A172 (cell line): ENCODE measurements around the gene HEBP2. TPM values are rescaled to one million over a fixed set of nuclear protein-coding genes. Genes with fewer than 3 reads are reported as not detected.
"Not testable (repeated sequence)": the region's sequence is repeated elsewhere in the genome, so short reads cannot be mapped to it uniquely, and the experiment has no call there.

Experiments
- DNase-seq: peaks from one replicate; pipeline ENCODE4 v3.0.0-alpha.2; 2015; ENCODE audit warnings: low spot score
- total RNA-seq: library from RNA; depleted of rRNA; stranded (reverse); fragments of >200 nt; shearing (Covaris generic); gene quantifications from 2 replicates; pipeline ENCODE4 v1.2.3, GENCODE V29; 2014

HEBP2 gene
- total RNA-seq, 1 experiment from 2014 or later = 33.4 TPM

- DNase-seq = no peak
These were observed 20.2 kb downstream of the HEBP2 start for GRCh38 chr6:138424004-138424904.

GRCh38 chr6:138425256-138425655, 21.2 kb downstream of the HEBP2 start:
- not testable (repeated sequence) for DNase-seq

GRCh38 chr6:138426500-138427123, 22.6 kb downstream of the HEBP2 start:
- no peak for DNase-seq

- DNase-seq = no peak
These were observed 23.7 kb downstream of the HEBP2 start for GRCh38 chr6:138427701-138428100.

- peak; percentile 40 for DNase-seq
These were observed 25.0 kb downstream of the HEBP2 start for GRCh38 chr6:138428944-138429598.

GRCh38 chr6:138429761-138430160, 25.7 kb downstream of the HEBP2 start:
- no peak for DNase-seq

- DNase-seq = no peak
These were observed 26.5 kb downstream of the HEBP2 start for GRCh38 chr6:138430361-138431145.

GRCh38 chr6:138431256-138432062, 27.4 kb downstream of the HEBP2 start:
- DNase-seq = no peak

- no peak for DNase-seq
These were observed 28.0 kb downstream of the HEBP2 start for GRCh38 chr6:138432063-138432356.

- DNase-seq = no peak
These were observed 30.1 kb downstream of the HEBP2 start for GRCh38 chr6:138434096-138434495.

GRCh38 chr6:138434925-138435324, 30.9 kb downstream of the HEBP2 start:
- no peak for DNase-seq

GRCh38 chr6:138439546-138439945, 35.5 kb downstream of the HEBP2 start:
- DNase-seq = no peak

- DNase-seq = no peak
These were observed 36.3 kb downstream of the HEBP2 start for GRCh38 chr6:138440296-138440695.

GRCh38 chr6:138440758-138441357, 36.8 kb downstream of the HEBP2 start:
- DNase-seq = no peak

- no peak for DNase-seq
These were observed 37.9 kb downstream of the HEBP2 start for GRCh38 chr6:138441965-138442364.

- DNase-seq = no peak
These were observed 38.6 kb downstream of the HEBP2 start for GRCh38 chr6:138442663-138443062.

- DNase-seq = no peak
These were observed 40.0 kb downstream of the HEBP2 start for GRCh38 chr6:138443979-138444378.

GRCh38 chr6:138446821-138447220, 42.8 kb downstream of the HEBP2 start:
- no peak for DNase-seq

GRCh38 chr6:138450445-138450844, 46.4 kb downstream of the HEBP2 start:
- DNase-seq = no peak

- no peak for DNase-seq
These were observed 47.0 kb downstream of the HEBP2 start for GRCh38 chr6:138451043-138451442.
